Stimulated activated CD8-positive, alpha-beta memory T cell treated with anti-CD3 and anti-CD28 coated beads, Interleukin-2, amount 100 ng/mL, for 1 hour (primary cell): ENCODE data around the gene DGKD.

Source experiments
- DNase-seq, 2 donors: peaks; one replicate each; pipeline ENCODE4 v3.0.0-alpha.2; 2020; ENCODE audit warnings: low read depth in 2 of 2

The DGKD gene

GRCh38 chr2:233461481-233461891, 107.2 kb downstream of the DGKD start:
- no peak for DNase-seq

- no peak for DNase-seq
Measured at GRCh38 chr2:233462202-233462785, 108.0 kb downstream of the DGKD start.

GRCh38 chr2:233462826-233463470, 108.7 kb downstream of the DGKD start:
- no peak for DNase-seq

GRCh38 chr2:233463586-233463985, 109.3 kb downstream of the DGKD start:
- DNase-seq = no peak

GRCh38 chr2:233464056-233464455, 109.8 kb downstream of the DGKD start:
- no peak for DNase-seq

- DNase-seq = no peak
Measured at GRCh38 chr2:233464531-233465240, 110.4 kb downstream of the DGKD start.

- no peak for DNase-seq
Measured at GRCh38 chr2:233466991-233467603, 112.8 kb downstream of the DGKD start.

- no peak for DNase-seq
Measured at GRCh38 chr2:233468047-233468740, 113.9 kb downstream of the DGKD start.

- no peak for DNase-seq
Measured at GRCh38 chr2:233468741-233469110, 114.4 kb downstream of the DGKD start.

GRCh38 chr2:233469261-233470010, 115.1 kb downstream of the DGKD start:
- DNase-seq = no peak

- no peak for DNase-seq
Measured at GRCh38 chr2:233470011-233470687, 115.9 kb downstream of the DGKD start.

GRCh38 chr2:233470839-233471238, 116.5 kb downstream of the DGKD start:
- DNase-seq = no peak

- no peak for DNase-seq
Measured at GRCh38 chr2:233471291-233472035, 117.2 kb downstream of the DGKD start.

GRCh38 chr2:233473386-233473791, 119.1 kb downstream of the DGKD start:
- no peak for DNase-seq

- DNase-seq = no peak
Measured at GRCh38 chr2:233473878-233474277, 119.6 kb downstream of the DGKD start.

GRCh38 chr2:233474308-233475160, 120.2 kb downstream of the DGKD start:
- no peak for DNase-seq

- no peak for DNase-seq
Measured at GRCh38 chr2:233476063-233476410, 121.7 kb downstream of the DGKD start.

- DNase-seq = no peak
Measured at GRCh38 chr2:233476651-233477547, 122.6 kb downstream of the DGKD start.
